LNCAP (cell line): ENCODE data around the gene LDLRAD3.

Experiments
- CTCF ChIP-seq: fragments of 450-650 bp; IDR thresholded peaks from 2 replicates; pipeline ENCODE4 v1.5.1; 2017; ENCODE audit warnings: mild to moderate bottlenecking

The LDLRAD3 gene

GRCh38 chr11:35951680-35952079 lies 7.8 kb downstream of the LDLRAD3 start:
- no peak for TF ChIP-seq CTCF

- TF ChIP-seq CTCF, result no peak
Observed at GRCh38 chr11:35953081-35953760, 9.4 kb downstream of the LDLRAD3 start.

- no peak for TF ChIP-seq CTCF
Observed at GRCh38 chr11:35954205-35954604, 10.3 kb downstream of the LDLRAD3 start.

- TF ChIP-seq CTCF, result no peak
Observed at GRCh38 chr11:35955636-35956035, 11.8 kb downstream of the LDLRAD3 start.

- TF ChIP-seq CTCF, result no peak
Observed at GRCh38 chr11:35962369-35963138, 18.7 kb downstream of the LDLRAD3 start.

GRCh38 chr11:35963911-35964310 lies 20.0 kb downstream of the LDLRAD3 start:
- no peak for TF ChIP-seq CTCF

- TF ChIP-seq CTCF, result no peak
Observed at GRCh38 chr11:35964841-35965240, 21.0 kb downstream of the LDLRAD3 start.
